NCI-H1105 (cell line): Measurements from ENCODE around the gene KRT86.
"Not testable (repeated sequence)": the region's sequence is repeated elsewhere in the genome, so short reads cannot be mapped to it uniquely, and the experiment has no call there.

Source experiments
- DNase-seq: peaks from one replicate; lab custom pipeline; 2025; lab: John Stamatoyannopoulos, UW

The KRT86 gene

GRCh38 chr12:52314511-52314910 is 40.1 kb downstream of the KRT86 start:
- no peak for DNase-seq

- DNase-seq: not testable (repeated sequence)
Observed at GRCh38 chr12:52315721-52316120, 41.3 kb downstream of the KRT86 start.

- no peak for DNase-seq
Observed at GRCh38 chr12:52316290-52316689, 41.8 kb downstream of the KRT86 start.

- no peak for DNase-seq
Observed at GRCh38 chr12:52316701-52317100, 42.3 kb downstream of the KRT86 start.

GRCh38 chr12:52317468-52318052 is 43.1 kb downstream of the KRT86 start:
- DNase-seq: no peak

- no peak for DNase-seq
Observed at GRCh38 chr12:52318241-52318990, 44.0 kb downstream of the KRT86 start.

GRCh38 chr12:52319097-52319496 is 44.7 kb downstream of the KRT86 start:
- no peak for DNase-seq

- no peak for DNase-seq
Observed at GRCh38 chr12:52320784-52321400, 46.4 kb downstream of the KRT86 start, which contains the start of gene KRT83. TSS of gene KRT83 (minus strand) at chr12:52321398. CDS start at chr12:52321335, 63 bp downstream.

- peak; percentile 28 for DNase-seq
Observed at GRCh38 chr12:52321418-52321817, 47.0 kb downstream of the KRT86 start.

- DNase-seq: no peak
Observed at GRCh38 chr12:52322069-52322468, 47.6 kb downstream of the KRT86 start.

GRCh38 chr12:52323001-52323400 is 48.6 kb downstream of the KRT86 start:
- DNase-seq: no peak

- no peak for DNase-seq
Observed at GRCh38 chr12:52323416-52324152, 49.1 kb downstream of the KRT86 start.

GRCh38 chr12:52324153-52324444 is 49.7 kb downstream of the KRT86 start:
- DNase-seq: no peak

GRCh38 chr12:52327052-52327829 is 52.8 kb downstream of the KRT86 start:
- peak; percentile 26 for DNase-seq

- DNase-seq: no peak
Observed at GRCh38 chr12:52327830-52328500, 53.5 kb downstream of the KRT86 start.

GRCh38 chr12:52331039-52331438 is 56.6 kb downstream of the KRT86 start:
- DNase-seq: no peak

GRCh38 chr12:52331833-52332232 is 57.4 kb downstream of the KRT86 start:
- no peak for DNase-seq

GRCh38 chr12:52332381-52332780 is 57.9 kb downstream of the KRT86 start:
- no peak for DNase-seq

GRCh38 chr12:52333321-52333720 is 58.9 kb downstream of the KRT86 start:
- no peak for DNase-seq

- no peak for DNase-seq
Observed at GRCh38 chr12:52334185-52334584, 59.7 kb downstream of the KRT86 start.

- peak; percentile 76 for DNase-seq
Observed at GRCh38 chr12:52335598-52336262, 61.3 kb downstream of the KRT86 start.
